Stimulated activated naive CD8-positive, alpha-beta T cell treated with anti-CD3 and anti-CD28 coated beads, Interleukin-15, Interleukin-2, amounts not matched to agents 100 U/mL and 50 U/mL, for 24 hours (primary cell): ENCODE results near the gene ZNF280B.
"Not testable (repeated sequence)": the region's sequence is repeated elsewhere in the genome, so short reads cannot be mapped to it uniquely, and the experiment has no call there.

Experiments used
- ATAC-seq: fragments of 150-1000 bp; cut with Tn5 transposase; one replicate; pipeline ENCODE4 v1.10.0; 2021
- DNase-seq: peaks from one replicate; pipeline ENCODE4 v3.0.0; 2021

ZNF280B gene

DNA sequence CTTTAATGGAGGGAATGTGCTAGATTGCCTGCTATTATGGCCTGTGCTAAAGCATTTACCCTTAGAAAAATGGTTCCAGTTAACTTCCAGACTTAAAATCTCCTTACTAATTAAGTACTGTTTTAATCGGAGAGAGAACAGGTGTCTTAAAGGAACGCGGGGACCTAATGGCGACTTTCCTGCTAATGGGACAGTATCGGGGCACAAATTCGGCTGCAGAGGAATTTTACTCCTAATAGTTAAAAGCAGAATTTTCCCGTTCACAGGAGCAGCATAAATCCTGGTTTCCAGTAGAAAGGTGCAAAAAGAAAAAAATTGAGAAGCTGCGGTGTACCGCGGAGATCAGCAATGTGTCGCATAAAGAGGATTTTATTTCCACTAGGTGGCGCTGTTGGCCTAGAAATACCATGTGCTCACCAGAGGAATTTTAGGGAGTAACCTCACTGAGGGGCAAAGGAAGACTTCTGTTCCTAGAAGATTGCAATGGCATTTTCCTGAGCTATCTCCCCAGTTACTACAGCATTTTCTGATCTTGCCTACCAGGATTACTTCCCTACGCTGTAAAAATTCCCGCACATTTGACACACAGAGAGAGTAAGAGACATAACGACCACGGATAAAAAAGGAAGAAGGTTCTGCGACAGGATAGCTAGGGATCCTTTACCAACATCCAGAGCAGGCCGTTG is 44.5 kb downstream of the ZNF280B start:
- ATAC-seq: no peak
- DNase-seq: peak; percentile 64

DNA sequence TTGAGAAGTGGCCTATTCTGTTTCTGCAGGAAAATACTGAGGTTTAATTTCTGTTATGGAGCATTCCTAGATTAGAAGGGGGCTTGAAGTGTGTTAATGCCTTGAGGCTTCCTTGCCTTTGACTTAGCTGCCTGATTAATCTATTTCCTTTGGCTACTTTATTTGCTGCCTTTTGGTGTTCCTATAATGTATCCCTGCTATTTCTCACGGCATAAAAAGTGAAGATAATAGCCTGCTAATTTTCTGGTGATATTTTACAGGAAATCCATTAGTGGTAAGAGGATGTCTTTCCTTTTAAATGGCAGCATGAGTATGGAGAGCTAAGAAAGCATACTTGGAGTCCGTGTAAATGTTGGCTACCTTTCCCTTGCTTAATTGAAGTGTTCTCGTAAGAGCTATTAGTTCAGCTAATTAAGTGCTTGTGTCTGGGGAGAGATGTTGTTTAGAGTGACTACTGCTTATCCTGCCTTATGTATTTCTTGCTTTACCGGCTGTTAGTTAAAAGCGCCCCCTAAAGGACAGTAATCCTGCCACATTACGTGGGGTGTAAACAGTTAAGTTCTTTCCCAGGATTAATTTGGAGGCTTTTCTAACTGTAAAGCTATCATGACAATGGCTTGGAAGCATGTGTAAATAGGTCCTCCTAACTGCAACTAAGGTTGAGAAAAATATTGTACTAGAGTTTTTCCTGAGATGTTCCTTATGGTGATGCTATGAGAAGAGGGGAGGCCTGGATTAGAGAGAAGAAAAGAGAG is 45.6 kb downstream of the ZNF280B start:
- DNase-seq (no peak), ATAC-seq (no peak)

DNA sequence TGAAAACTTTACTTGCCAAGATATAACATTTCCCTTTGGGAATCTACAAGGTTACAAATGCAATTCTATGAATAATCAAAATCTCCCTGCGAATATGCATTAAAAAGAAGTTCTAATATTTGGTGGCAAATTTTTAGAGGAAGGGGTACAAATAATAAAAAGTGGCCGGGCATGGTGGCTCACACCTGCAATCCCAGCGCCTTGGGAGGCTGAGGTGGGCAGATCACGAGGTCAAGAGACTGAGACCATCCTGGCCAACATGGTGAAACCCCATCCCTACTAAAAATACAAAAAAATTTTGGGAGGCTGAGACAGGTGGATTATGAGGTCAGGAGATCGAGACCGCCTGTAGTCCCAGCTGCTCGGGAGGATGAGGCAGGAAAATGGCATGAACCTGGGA is 47.0 kb downstream of the ZNF280B start:
- ATAC-seq (no peak), DNase-seq (no peak)

DNA sequence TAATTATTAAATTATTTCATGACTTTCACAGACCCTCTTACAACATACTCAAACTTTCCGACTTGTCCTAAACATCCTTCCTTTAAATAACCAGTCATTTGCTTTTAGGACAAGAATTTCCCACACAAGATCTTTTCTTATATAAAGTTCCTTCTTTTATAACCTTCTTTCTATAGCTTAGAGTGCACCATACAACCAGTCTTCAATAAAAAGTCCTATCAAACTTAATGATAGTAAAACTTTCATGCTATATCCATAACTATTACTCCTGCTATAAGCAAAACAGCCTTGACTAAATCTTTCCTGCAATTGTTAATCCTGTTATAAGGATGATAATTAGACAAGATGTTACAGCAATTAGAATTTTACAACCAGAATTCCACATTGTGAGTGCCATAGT is 47.4 kb downstream of the ZNF280B start:
- ATAC-seq: no peak
- no peak for DNase-seq

DNA sequence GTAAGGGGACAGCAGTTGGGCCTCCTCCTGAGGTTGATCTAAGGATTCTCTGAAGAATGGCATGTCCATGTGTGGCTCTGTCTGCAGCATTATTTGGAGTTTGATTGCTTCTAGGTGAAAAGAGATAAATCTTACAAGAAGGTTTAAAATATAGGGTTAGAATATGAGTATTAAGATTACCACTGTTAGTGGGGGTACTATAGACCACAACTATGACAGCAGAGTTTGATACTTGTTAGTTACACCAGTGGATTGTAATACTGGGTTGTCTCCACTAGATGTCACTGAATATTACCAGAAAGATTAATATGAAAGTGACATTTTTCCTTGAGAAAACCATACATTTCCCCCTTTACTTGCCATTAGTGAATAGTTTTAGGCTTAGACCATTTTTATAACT is 47.9 kb downstream of the ZNF280B start:
- DNase-seq (no peak), ATAC-seq (no peak)

DNA sequence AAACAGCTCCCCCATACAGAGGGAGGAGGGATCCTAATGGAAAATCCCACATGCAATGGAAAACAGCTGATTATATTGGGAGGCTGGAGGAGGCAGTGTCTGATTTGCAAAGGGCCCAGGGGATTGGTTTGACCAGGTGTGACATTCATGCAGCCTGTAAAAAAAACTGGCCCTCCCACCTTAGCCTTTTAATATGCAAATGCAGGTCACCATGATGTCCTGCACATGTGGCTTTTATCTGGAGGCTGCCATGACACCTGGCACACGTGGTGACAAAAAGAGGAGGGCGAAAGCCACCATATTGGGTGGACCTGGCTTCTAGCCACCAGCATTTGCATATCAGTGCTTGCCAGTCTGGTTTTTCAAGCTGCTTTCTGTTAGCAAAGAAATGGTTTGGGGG is 48.5 kb downstream of the ZNF280B start:
- DNase-seq (no peak), ATAC-seq (no peak)

DNA sequence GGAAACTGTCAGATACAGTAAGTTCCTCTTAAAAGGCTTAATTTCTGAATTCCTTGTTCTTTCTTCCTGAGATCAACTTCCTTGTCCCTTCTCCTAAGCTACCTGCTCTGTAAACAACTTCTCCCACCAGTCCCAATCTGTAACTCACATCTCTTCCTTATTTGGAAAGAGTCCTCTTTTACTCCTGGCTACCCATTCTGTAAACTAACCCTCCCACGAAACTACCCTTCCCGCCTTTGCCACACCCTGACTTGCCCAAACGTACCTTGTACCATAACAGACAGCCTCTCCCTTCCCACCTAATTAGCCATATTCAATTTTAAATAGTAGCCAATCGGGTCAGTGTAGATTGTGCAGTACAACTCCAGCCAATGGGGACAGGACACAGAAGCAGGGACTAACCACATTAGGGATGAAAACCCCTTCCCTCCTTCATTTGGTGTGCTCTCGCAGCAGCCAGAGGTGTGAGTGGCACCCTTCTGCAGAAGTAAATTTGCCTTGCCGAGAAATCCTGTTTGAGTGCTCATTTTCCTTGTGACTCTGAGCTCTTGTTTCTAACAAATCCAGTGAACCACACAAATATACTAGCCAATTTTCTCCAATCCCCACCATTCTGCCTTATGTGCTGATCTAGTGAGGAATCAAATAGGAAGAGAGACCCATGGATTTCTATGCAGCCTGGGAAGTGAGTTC is 49.5 kb downstream of the ZNF280B start:
- DNase-seq (no peak), ATAC-seq (no peak)

DNA sequence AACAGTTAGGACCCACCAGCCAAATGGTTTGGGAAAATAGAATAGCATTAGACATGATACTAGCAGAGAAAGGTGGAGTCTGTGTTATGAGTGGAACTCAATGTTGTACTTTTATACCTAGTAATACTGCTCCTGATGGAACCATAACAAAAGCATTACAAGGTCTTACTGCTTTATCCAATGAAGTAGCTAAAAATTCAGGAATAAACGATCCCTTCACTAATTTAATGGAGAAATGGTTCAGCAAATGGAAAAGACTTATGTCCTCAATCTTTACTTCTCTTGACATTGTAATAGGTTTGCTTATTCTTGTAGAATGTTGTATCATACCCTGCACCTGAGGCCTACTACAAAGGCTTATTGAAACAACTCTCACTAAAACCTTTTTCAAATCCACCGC is 50.2 kb downstream of the ZNF280B start:
- ATAC-seq (no peak), DNase-seq (no peak)

DNA sequence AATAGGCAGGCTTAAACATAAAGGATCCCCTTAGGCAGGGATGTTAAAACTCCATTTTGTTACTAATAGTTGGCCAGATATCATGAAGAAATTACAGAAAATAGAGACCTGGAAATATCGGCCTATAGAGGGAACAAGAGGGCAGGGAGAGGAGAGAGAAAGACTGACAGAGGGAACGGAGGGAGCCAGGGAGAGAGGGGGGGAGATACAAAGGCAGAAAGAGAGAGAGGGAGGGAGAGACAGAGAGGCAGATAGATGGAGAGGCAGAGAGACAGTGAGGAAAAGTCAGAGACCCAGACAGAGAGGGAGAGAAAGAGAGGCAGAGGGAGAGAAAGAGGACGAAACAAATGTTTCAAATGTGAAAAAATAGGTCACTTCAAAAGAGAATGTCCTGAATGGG is 53.5 kb downstream of the ZNF280B start:
- no peak for DNase-seq
- ATAC-seq: no peak

DNA sequence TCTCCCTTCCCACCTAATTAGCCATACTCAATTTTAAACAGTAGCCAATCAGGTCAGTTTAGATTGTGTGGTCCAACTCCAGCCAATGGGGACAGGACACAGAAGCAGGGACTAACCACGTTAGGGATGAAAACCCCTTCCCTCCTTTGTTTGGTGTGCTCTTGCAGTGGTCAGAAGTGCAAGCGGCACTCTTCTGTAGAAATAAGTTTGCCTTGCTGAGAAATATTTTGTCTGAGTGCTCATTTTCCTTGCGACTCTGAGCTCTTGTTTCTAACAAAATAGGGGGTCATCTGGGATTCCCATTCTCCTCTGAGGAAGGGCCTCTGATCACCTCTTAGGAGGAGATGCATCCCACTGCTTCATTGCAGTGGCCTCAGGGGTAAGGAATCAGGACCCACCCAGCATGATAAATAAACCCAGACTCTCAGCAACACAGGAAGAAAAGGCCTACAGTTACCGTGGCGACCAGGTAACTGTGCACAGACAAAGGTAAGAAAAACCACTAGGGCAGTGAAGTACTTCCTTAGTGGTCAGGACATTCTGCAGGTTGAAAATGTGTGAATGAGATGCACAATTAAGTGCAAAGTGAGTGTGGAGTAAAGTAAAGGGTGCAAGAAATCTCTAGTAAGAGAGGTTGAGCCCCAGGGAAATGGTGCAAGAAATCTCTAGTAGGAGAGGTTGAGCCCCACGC is 55.4 kb downstream of the ZNF280B start:
- DNase-seq: no peak
- ATAC-seq: no peak

DNA sequence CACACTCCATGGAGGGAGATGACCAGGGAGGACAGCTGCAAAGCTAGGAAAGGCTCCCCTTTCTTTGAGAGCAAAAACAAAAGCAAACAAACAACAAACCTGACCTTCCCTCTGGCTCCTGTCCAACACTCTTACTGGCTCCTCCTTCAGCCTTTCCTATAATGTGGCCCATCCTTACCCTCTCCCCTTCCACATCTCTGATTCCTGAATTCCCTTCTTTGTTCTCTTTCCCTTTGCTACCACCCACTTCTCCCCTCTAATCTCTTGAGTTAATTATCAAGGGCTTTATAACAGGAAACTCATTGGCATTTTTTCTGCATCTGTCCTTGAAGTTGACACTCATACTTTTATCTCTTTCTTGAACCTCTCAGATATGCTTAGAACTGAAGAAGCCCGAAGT is 56.3 kb downstream of the ZNF280B start:
- no peak for DNase-seq
- no peak for ATAC-seq

DNA sequence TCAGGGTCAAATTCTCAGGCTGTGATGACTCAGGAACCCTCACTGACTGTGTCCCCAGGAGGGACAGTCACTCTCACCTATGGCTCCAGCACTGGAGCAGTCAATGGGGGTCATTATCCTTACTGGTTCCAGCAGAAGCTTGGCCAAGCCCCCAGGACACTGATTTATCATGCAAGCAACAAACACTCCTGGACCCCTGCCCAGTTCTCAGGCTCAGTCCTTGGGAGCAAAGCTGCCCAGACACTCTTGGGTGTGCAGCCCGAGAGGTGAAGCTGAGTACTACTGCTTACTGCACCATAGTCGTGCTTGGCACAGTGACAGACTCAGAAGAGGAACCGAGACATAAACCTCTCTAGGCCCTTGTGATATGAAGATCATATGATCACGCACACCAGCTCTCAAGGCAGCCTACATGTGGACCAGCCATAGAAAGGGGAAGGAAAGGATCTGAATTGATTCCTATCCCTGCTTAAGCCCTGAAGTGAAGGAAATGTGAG is 58.2 kb downstream of the ZNF280B start:
- ATAC-seq: peak; percentile 59
- no peak for DNase-seq

DNA sequence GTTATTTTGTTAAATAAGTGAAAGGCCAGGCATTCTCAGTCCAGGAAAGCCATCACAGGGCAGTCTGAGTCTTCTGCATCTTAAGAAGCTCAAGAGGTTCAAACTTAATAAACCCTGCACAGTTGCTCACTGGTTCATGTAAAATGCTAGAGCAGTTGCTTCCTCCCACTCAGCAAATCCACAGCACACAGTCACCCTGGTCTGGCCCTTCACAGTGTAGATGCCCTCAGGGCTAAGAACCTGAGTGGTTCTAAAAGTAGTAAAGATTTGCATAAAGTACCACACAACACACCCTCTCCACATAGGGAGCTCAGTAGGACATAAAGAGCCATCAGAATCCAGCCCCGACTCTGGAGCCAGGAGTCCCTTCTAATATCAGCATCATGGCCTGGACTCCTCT is 58.7 kb downstream of the ZNF280B start:
- ATAC-seq (no peak), DNase-seq (no peak)

DNA sequence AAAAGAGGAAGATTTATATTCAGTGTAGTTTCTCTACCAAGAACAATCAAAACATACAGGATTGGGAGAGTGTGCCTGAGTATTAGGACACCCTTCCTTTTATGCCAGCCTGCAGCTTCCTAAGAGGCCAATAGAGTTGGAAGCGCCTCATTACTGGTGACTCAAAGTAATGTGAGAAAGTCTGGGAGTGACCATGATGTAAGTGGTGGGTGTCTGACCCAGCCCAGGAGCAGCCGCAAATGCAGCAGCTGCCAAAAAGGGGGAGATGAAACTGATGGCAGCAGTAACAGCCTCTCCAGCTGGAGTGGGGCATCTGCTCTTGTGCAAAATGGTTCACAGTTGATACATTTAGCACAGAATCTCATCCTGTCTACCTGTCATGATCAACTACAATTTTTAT is 62.0 kb downstream of the ZNF280B start:
- ATAC-seq (no peak), DNase-seq (no peak)

DNA sequence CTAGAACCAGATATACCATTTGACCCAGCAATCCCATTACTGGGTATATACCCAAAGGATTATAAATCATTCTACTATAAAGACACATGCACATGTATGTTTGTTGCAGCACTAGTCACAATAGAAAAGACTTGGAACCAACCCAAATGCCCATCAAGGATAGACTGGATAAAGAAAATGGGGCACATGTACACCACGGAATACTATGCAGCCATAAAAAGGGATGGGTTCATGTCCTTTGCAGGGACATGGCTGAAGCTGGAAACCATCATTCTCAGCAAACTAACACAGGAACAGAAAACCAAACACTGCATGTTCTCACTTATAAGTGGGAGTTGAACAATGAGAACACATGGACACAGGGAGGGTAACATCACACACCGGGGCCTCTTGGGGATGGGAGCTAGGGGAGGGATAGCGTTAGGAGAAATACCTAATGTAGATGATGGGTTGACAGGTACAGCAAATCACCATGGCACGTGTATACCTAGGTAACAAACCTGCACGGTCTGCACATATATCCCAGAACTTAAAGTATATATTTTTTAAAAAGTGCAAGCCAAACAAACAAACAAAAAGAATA is 64.4 kb downstream of the ZNF280B start:
- not testable (repeated sequence) for ATAC-seq, DNase-seq

DNA sequence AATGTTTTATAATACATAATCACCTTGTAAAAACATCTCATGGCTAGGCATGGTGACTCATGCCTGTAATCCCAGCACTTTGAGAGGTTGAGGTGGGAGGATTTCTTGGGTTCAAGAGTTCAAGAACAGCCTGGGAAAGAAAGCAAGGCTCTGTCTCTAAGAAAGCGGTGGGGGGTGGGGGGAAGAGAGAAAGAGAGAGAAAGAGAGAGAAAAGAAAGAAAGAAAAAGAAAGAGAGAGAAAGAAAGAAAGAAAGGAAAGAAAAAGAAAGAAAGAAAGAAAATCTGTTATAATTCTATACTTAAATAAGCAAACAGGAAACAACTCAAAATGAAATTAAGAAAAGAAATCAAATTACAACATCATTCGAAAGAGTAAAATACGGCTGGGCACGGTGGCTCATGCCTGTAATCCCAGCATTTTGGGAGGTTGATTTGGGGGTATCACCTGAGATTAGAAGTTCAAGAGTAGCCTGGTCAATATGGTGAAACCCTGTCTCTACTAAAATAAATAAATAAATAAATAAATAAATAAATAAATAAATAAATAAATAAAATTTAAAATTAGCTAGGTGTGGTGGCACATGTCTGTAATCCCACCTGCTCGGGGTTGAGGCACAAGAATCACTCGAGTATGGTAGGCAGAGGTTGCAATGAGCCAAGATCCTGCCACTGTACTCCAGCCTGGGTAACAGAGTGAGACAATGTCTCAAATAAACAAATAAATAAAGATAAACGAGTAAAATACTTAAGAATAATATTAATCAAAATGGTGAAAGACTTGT is 65.4 kb downstream of the ZNF280B start:
- DNase-seq: no peak
- ATAC-seq: no peak

DNA sequence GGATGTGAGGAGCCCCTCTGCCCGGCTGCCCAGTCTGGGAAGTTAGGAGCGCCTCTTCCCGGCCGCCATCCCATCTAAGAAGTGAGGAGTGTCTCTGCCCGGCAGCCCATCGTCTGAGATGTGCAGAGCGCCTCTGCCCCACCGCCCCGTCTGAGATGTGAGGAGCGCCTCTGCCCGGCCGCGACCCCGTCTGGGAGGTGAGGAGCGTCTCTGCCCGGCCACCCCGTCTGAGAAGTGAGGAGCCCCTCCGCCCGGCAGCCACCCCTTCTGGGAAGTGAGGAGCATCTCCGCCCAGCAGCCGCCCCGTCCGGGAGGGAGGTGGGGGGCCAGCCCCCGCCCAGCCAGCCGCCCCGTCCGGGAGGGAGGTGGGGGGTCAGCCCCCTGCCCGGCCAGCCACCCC is 66.9 kb downstream of the ZNF280B start:
- not testable (repeated sequence) for DNase-seq, ATAC-seq

DNA sequence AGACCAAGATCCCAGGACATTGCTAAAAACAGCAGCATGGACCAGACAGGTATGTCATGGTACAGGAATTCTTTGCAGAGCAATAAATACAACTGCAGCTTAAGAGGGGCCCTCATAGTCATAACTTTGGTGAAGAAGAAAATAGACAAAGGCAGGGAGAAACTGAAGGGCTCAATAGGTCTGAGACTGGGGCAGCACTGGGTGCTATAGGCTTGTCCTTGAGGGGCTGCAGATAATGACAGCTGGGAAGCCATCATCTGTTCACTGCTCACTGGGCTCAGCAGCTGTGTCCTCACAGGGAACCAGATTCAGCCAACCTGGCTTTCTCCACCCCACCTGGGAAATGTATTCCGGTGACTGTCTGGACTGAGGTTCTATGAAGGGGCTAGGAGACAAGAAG is 68.4 kb downstream of the ZNF280B start:
- no peak for ATAC-seq

More for the DNA sequence above, 68.4 kb downstream of the ZNF280B start:
- DNase-seq: no peak
